ENCODE results near the gene ASIC1.

GRCh38 chr12:50112456-50113218 is 55.2 kb downstream of the ASIC1 start:
- TF ChIP-seq POLR2AphosphoS5 (IDR thresholded peaks at IDR 0.05; ENCODE audit: low read depth, low read length) (no peak), TAF1 (IDR thresholded peaks at IDR 0.05; ENCODE audit: borderline replicate concordance, low read depth, low read length) (no peak), POLR2A (IDR thresholded peaks at IDR 0.05; ENCODE audit: low read depth, low read length) (no peak)

Measured in GM12892 (cell line).